GM12878 (cell line): ENCODE data around the gene RCOR2. TPM values are rescaled to one million over a fixed set of nuclear protein-coding genes. Genes with fewer than 3 reads are reported as not detected.

Experiments
- ATAC-seq: fragments of 200-7000 bp; cut with Tn5 transposase; 3 replicates; pipeline ENCODE4 v1.9.1; 2020; ENCODE audit warnings: mild to moderate bottlenecking, moderate library complexity
- BruUV-seq: library from RNA; stranded (reverse); fragments of 400-500 nt; replicated peaks from 2 replicates; lab custom pipeline; 2021; lab: Mats Ljungman, UMichigan
- CTCF ChIA-PET: fragments of 300-600 bp; sonication (Branson Sonifier 250); formaldehyde crosslinking; extraction: SDS; loops from one replicate; lab custom pipeline; 2021; ENCODE audit warnings: inconsistent platforms; lab: Yijun Ruan, JAX
- POLR2A ChIA-PET: fragments of 350-600 bp; formaldehyde crosslinking; extraction: SDS; loops from one replicate; lab custom pipeline; 2021; ENCODE audit warnings: inconsistent platforms; lab: Charles Lee
- RAD21 ChIA-PET: fragments of 300-600 bp; sonication (Branson Sonifier 250); formaldehyde crosslinking; loops from one replicate; lab custom pipeline; 2023; ENCODE audit warnings: antibody characterized with exemption; ENCODE audit not compliant: unreplicated experiment; lab: Charles Lee
- SMC1A ChIA-PET: fragments of 300-600 bp; sonication (Branson Sonifier 250); formaldehyde crosslinking; loops from one replicate; lab custom pipeline; 2023; ENCODE audit not compliant: unreplicated experiment, uncharacterized antibody; lab: Charles Lee
- DNase-seq: peaks from one replicate; pipeline ENCODE4 v3.0.0-alpha.2; 2011; ENCODE audit warnings: low read depth, low spot score
- FAIRE-seq: peaks from 3 replicates; lab custom pipeline; 2011; peaks lifted over from hg19 to GRCh38; lab: Jason Lieb, UNC
- H2AFZ ChIP-seq: 2 replicates; pipeline ENCODE4 v1.6.0; 2011; ENCODE audit warnings: low read depth, low read length, control low read depth; ENCODE audit not compliant: control insufficient read depth
- H3K27ac ChIP-seq: 2 replicates; pipeline ENCODE4 v1.5.1; 2011; ENCODE audit warnings: control low read depth; ENCODE audit not compliant: control insufficient read depth, insufficient read depth
- H3K27me3 ChIP-seq, 2 experiments: replicated peaks in 1 of 2; 2 replicates each; pipeline versions ENCODE4 v1.6.0 to v1.6.1; 2011; ENCODE audit warnings: low read length in 1 of 2; ENCODE audit not compliant: control insufficient read depth in 2 of 2, insufficient read depth in 2 of 2
- H3K36me3 ChIP-seq, 2 experiments: 2 replicates each; pipeline ENCODE4 v1.5.1; 2011; ENCODE audit warnings: low read length in 1 of 2; ENCODE audit not compliant: control insufficient read depth in 2 of 2, insufficient read depth in 2 of 2
- H3K4me1 ChIP-seq: 2 replicates; pipeline ENCODE4 v1.6.1; 2011; ENCODE audit warnings: mild to moderate bottlenecking, low read length, moderate library complexity, mixed read lengths; ENCODE audit not compliant: control insufficient read depth, insufficient read depth
- H3K4me2 ChIP-seq: 2 replicates; pipeline ENCODE4 v1.6.0; 2011; ENCODE audit warnings: control low read depth; ENCODE audit not compliant: control insufficient read depth, insufficient read depth
- H3K4me3 ChIP-seq: fragments of 200-600 bp; sonication (generic); 2 replicates; pipeline ENCODE4 v1.5.1; 2016
- H3K79me2 ChIP-seq: 2 replicates; pipeline ENCODE4 v1.6.0; 2011; ENCODE audit warnings: low read length; ENCODE audit not compliant: control insufficient read depth, insufficient read depth
- H3K9ac ChIP-seq: 2 replicates; pipeline ENCODE4 v1.8.0; 2011; ENCODE audit warnings: low read length, control low read depth, mixed read lengths; ENCODE audit not compliant: control insufficient read depth, insufficient read depth
- H3K9me3 ChIP-seq: replicated peaks from 3 replicates; pipeline ENCODE4 v1.5.1; 2011; ENCODE audit warnings: mild to moderate bottlenecking, low read length; ENCODE audit not compliant: control insufficient read depth, insufficient read depth
- H4K20me1 ChIP-seq: 2 replicates; pipeline ENCODE4 v1.6.0; 2011; ENCODE audit not compliant: control insufficient read depth, insufficient read depth
- ATF7 ChIP-seq: fragments of 450-650 bp; IDR thresholded peaks from 2 replicates; pipeline ENCODE4 v1.6.1; 2016; ENCODE audit warnings: low read depth, mild to moderate bottlenecking
- E2F8 ChIP-seq: fragments of 450-650 bp; IDR thresholded peaks from 2 replicates; pipeline ENCODE4 v1.6.1; 2018; ENCODE audit warnings: mild to moderate bottlenecking, low read depth, moderate library complexity; ENCODE audit not compliant: partially characterized antibody
- EED ChIP-seq: sonication (generic); IDR thresholded peaks from 2 replicates; pipeline ENCODE4 v1.6.1; 2016; ENCODE audit warnings: antibody characterized with exemption, low read depth
- NRF1 ChIP-seq: conservative IDR thresholded peaks from 2 replicates; pipeline ENCODE4 v1.6.1; 2011; ENCODE audit warnings: mild to moderate bottlenecking, low read depth, low read length, improper control_type of control experiment
- SMC3 ChIP-seq: IDR thresholded peaks from 2 replicates; pipeline ENCODE4 v1.6.1; 2011; ENCODE audit warnings: low read length, improper control_type of control experiment, borderline replicate concordance
- whole genome bisulfite sequencing: methylation state at CpG from one replicate; pipeline ENCODE4 v1.1.6; 2016; ENCODE audit warnings: low lambda C conversion rate; ENCODE audit not compliant: insufficient replicate concordance, insufficient coverage; ENCODE audit errors: missing lambda C conversion rate; 5-methylcytosine and 5-hydroxymethylcytosine counted together
- in situ Hi-C: fragments of 300-500 bp; cut with MboI; formaldehyde crosslinking; loops from 9 replicates; pipeline ENCODE4 v1.14.3; 2018; ENCODE audit warnings: mixed read lengths
- intact Hi-C: fragments of 100-400 bp; cut with micrococcal nuclease; formaldehyde crosslinking; loops from one replicate; pipeline ENCODE4 v1.14.2; 2022; ENCODE audit not compliant: unreplicated experiment
- polyA plus RNA-seq, 11 experiments: library from polyadenylated mRNA; depleted of rRNA in 4 of 11; unstranded in 6 of 11; stranded (reverse) in 5 of 11; fragments of >200 nt; fragmentation: Nextera tagmentation in 4 of 11; fragmentation: Illumina TruSeq in 1 of 11; extraction: Ambion mirVana in 4 of 11; extraction: Trizol in 1 of 11; gene quantifications; 1 replicate in 1 of 11; 2 replicates in 10 of 11; pipeline versions ENCODE4 v1.2.1 to v1.2.3, GENCODE V29; 2011 to 2016; ENCODE audit warnings: inconsistent platforms in 2 of 11, missing spikeins in 2 of 11, low read depth in 1 of 11
- total RNA-seq, 4 experiments: library from RNA; depleted of rRNA in 3 of 4; stranded (reverse); fragments of >200 nt in 3 of 4; fragmentation: Illumina TruSeq in 1 of 4; extraction: Trizol in 1 of 4; gene quantifications; 2 replicates each; pipeline versions ENCODE4 v1.2.1 to v1.2.3, GENCODE V29; 2013 to 2021

Gene RCOR2
- total and polyA plus RNA-seq, 10 of the 15 experiments (the other 5 are each of a cell fraction or from before 2014, with no cell fraction given), result 0.06 to 0.32 (median 0.17) TPM; not detected in 5

GRCh38 chr11:63913866-63914830 is 2.8 kb downstream of the RCOR2 start:
- POLR2A ChIA-PET, result no interaction called here
- intact Hi-C loops (no loop called here), in situ Hi-C loops (no loop called here)
- ATAC-seq (no peak), FAIRE-seq (no peak), DNase-seq (no peak)
- Histone ChIP-seq H3K27me3 (peaks cover 0 to 3% of the 10 kb centered on the region in 2 experiments; a peak in 3 of 4 replicates), H3K4me1 (peaks cover 10% of the 10 kb centered on the region), H3K79me2 (no peaks in the 10 kb centered on the region), H3K9me3 (no peaks in the 10 kb centered on the region), H3K9ac (no peak overlapping the region), H4K20me1 (no peaks in the 10 kb centered on the region), H3K27ac (no peak overlapping the region), H3K4me3 (no peak overlapping the region), H3K36me3 (peaks cover 0 to 3% of the 10 kb centered on the region in 2 experiments; a peak in 1 of 4 replicates), H3K4me2 (no peak overlapping the region), H2AFZ (no peak overlapping the region)
- SMC1A ChIA-PET, result interaction anchor here (1.2 to 1.6 kb wide), 2 partner anchors 31 to 77 kb away, joined by 5 to 8 read pairs; no protein-coding TSS in a partner anchor
- WGBS, result 79% methylated on average over 33 of the region's 34 CpGs
- no peak for TF ChIP-seq NRF1
- BruUV-seq, result no TSS peak
- RAD21 ChIA-PET, result no interaction called here
- CTCF ChIA-PET, result interaction anchor here (0.9 to 2.7 kb wide), 4 partner anchors 24 to 77 kb away, joined by 3 to 6 read pairs (median 4); partner anchors contain the start of gene MARK2

- in situ Hi-C loops, result no loop called here
These were observed 4.3 kb downstream of the RCOR2 start for GRCh38 chr11:63912678-63913077.

More at GRCh38 chr11:63912678-63913077, 4.3 kb downstream of the RCOR2 start:
- WGBS, result 82% methylated on average over 7 of the region's 7 CpGs
- ATAC-seq (no peak), FAIRE-seq (no peak), DNase-seq (no peak)
- H3K4me3 ChIP-seq, result no peak overlapping the region
- CTCF ChIA-PET, result interaction anchor here (1.4 to 2.7 kb wide), 2 partner anchors 8 to 76 kb away, joined by 3 to 6 read pairs; no protein-coding TSS in a partner anchor
- SMC1A ChIA-PET, result interaction anchor here (0.6 kb wide), 1 partner anchor 45 kb away, joined by 3 read pairs; no protein-coding TSS in a partner anchor
- no peak overlapping the region for H2AFZ ChIP-seq
- no peak overlapping the region for H3K27ac ChIP-seq
- BruUV-seq, result no TSS peak
- intact Hi-C loops, result no loop called here
- peaks cover 8% of the 10 kb centered on the region for H3K4me1 ChIP-seq
- RAD21 ChIA-PET, result no interaction called here
- POLR2A ChIA-PET, result no interaction called here
- no peaks in the 10 kb centered on the region for H3K79me2 ChIP-seq
- H3K4me2 ChIP-seq, result no peak overlapping the region
- H3K9me3 ChIP-seq, result no peaks in the 10 kb centered on the region
- H3K27me3 ChIP-seq, result peaks cover 0 to 2% of the 10 kb centered on the region in 2 experiments; a peak in 2 of 4 replicates
- no peak overlapping the region for H3K9ac ChIP-seq
- H3K36me3 ChIP-seq, result peaks cover 3 to 5% of the 10 kb centered on the region in 2 experiments; a peak in 2 of 4 replicates
- TF ChIP-seq ATF7, result no peak
- no peak for TF ChIP-seq EED
- no peak for TF ChIP-seq E2F8
- TF ChIP-seq SMC3, result no peak
- H4K20me1 ChIP-seq, result no peaks in the 10 kb centered on the region
